Left cardiac atrium (tissue), 4 donors: ENCODE measurements around the gene PANK4. TPM values are rescaled to one million over a fixed set of nuclear protein-coding genes. Genes with fewer than 3 reads are reported as not detected.
"Not testable (repeated sequence)": the region's sequence is repeated elsewhere in the genome, so short reads cannot be mapped to it uniquely, and the experiment has no call there.

ENCODE experiments used
- ATAC-seq, 2 donors: fragments of 200-7000 bp; cut with Tn5 transposase; one replicate each; pipeline ENCODE4 v1.9.1; 2020; ENCODE audit warnings: mild to moderate bottlenecking in 2 of 2, moderate library complexity in 2 of 2
- DNase-seq: peaks from one replicate; pipeline ENCODE4 v3.0.0-alpha.2; 2020
- intact Hi-C, 2 donors: fragments of 100-400 bp; cut with DNase I; formaldehyde crosslinking; loops; one replicate each; pipeline versions ENCODE4 v1.14.1 to v1.15.1; 2022 to 2023
- long read RNA-seq: library from polyadenylated mRNA; unstranded; transcript quantifications from one replicate; pipeline ENCODE4 v2.0.0, GENCODE V29; 2021
- total RNA-seq, 2 donors: library from RNA; stranded (reverse); fragmentation: NEBNext Ultra II Directional; extraction: Animal tissue kit (Norgen Biotek cat#: 25700); gene quantifications; one replicate each; pipeline ENCODE4 v1.2.1, GENCODE V29; 2021
- donor health status: DM: no; HTN: yes; CAD: no.
- donor health status: DM: no; HTN: yes; CAD: no; lungs with severe emphysema.
- donor health status: DM: yes; HTN: yes; CAD: no.
- donor health status: Dilated cardiomyopathy.

The PANK4 gene
- total RNA-seq, result 10 to 100 TPM; 37.5 to 40.6 TPM
- long read RNA-seq, transcript PANK4-201 (19 exons, 2,677 nt), result major isoform, 72 of 102 reads
- long read RNA-seq, partial matches to known transcripts, result 17 of 102 reads
- long read RNA-seq, other reads (novel, unspliced or antisense), result 13 of 102 reads

DNA sequence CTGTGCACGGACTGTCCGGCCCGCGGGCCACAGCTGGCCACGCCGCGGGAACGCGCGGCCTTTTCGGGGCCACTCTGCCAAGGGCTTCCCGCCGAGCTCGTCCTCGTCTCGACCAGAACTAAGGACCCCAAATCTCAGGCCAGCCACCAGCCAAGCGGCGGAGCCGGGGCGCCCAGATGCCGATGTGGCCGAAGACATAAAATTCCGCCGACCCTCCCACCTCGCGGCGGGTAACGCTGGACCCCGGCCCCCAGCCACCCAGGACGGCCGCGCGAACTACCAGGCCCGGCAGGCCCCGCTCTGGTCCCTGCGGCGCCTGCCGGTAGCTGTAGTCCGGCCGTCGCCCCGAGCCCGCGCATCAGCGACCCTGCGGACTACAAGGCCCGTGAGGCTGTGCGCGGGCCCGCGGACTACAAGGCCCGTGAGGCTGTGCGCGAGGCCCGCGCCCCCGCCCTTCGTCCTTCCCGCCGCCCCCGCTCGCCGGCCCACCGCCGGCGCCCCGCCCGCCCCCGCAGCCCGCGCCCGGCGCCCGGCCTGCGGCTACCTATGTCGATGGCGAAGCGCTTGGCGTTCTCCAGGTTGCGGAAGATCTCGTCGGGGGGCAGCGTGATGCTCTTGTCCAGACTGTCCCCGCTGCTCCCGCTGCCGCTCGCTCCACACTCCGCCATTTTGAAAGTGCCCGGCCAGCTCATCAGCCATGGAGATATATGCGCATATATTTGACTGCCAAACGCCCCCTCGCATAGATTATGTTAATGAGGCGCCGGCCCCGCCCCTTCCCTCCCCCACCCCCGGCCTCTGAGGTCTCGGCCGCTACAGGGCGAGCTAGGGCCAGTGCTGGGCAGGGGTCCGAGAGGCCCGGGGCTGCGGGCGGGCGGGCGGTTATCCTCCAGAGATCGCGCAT lies at the start of gene PANK4:
Gene PANK4, minus strand, starts transcription at position 677 of the 904 bp plus-strand sequence. Its CDS starts 9 bp downstream, at position 668.
- ATAC-seq (peak; percentile 90 to 93), DNase-seq (peak; percentile 95)
- intact Hi-C loops, result no loop called here

DNA sequence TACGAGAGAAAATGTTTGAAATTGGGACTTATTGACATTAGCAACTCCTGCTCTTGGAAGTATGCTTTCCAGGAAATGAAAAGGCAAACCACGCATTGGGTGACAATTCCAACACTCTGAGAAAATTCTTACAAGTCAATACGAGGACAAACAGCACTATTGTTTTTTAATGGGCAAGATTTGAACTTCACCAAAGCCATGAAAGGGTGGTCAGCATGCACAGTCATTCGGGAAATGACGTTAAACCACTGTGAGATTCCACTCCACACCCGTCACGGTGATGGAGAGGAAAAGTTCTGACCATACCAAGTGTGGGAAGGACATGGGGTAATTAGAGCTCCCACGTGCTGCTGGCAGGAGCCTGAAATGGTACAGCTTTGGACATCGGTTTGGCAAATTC lies 48.0 kb upstream of the PANK4 start:
- intact Hi-C loops, result no loop called here
- ATAC-seq (no peak), DNase-seq (no peak)

DNA sequence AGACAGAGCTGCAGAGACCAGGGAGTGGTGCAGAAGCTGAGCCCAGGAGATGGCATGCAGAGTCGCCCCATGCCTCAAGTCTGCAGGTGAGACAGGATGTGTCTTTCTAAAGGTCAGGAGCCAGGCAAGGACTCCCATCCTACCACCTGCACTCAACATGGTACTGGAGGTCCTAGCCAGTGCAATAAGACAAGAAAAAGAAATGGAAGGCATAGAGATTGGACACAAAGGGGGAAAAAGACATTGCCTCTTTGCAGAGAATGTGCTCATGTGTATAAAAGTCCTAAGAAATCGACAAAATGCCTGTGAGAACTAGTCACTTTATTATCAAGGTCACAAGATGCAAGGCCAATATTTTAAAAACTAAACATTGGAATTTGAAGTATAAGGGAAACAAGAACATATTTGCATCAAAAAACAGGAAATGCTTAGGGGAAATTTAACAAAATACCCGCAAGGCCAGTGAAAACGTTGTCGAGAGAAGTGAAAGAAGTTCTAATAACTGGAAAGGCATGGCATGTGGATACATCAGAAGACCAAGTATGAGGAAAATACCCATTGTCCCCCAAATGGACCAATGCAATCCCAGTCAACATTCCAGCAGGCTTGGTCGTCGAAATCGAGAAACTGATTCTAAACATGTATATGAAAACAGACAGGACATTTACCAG lies 47.0 kb upstream of the PANK4 start:
- ATAC-seq (no peak), DNase-seq (no peak)
- intact Hi-C loops, result no loop called here

DNA sequence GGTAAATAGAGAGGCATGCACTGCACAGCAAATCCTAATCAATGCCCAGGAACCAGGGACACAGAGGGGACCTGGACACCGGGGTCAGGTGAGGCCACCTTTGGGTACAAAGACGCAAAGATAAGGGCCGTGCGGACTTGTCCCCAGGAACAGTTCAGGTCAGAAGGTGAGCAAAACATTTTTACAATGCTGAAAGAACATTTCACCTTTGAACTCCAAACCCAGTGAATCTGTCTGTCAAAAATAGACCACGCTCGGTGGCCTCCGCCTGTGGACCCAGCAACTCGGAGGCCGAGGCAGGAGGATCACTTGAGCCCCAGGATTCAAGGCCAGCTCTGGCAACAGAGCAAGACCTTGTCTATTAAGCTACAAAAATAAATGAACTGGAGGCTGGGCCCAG lies 45.0 kb upstream of the PANK4 start:
- DNase-seq, result no peak
- intact Hi-C loops, result no loop called here
- ATAC-seq, result no peak

DNA sequence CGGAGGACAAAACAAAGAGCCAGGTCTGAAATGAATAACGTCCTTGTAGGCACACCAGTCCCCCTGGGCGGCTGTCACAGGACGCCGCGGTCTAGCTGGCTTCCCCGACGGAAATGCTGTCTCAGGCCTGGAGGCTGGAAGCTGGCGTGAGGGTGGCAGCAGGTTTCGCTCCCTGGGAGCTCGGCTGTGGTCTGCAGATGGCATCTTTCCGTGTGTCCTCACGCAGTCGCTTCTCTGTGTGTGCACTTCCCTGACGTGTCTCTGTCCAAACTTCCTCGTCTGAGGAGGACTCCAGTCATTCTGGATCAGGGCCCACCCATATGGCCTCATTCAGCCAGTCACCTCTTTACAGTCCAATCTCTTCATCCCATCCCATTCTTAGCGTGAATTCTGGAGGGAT lies 43.9 kb upstream of the PANK4 start:
- no peak for ATAC-seq
- no peak for DNase-seq
- intact Hi-C loops, result no loop called here

DNA sequence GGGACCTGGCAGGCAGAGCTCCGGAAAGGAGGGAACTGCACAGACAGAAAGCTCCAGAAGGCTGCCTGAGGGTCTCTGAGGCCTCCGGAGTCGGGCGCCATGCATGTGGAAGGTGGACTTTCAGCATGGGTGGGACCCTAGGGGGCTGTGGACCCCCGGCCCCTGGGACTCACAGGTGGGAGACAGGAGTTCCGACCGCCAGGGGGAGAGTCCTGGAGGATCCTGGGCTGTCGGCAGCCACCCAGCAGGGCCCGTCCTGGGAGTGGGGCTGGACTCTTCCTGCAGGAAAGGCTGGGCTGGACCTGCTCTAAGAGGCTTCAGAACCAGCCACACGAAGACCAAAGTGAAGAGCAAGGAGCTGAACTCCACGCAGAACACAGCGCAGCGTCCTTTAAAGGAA lies 43.3 kb upstream of the PANK4 start:
- ATAC-seq, intact Hi-C loops, DNase-seq: not testable (repeated sequence)

DNA sequence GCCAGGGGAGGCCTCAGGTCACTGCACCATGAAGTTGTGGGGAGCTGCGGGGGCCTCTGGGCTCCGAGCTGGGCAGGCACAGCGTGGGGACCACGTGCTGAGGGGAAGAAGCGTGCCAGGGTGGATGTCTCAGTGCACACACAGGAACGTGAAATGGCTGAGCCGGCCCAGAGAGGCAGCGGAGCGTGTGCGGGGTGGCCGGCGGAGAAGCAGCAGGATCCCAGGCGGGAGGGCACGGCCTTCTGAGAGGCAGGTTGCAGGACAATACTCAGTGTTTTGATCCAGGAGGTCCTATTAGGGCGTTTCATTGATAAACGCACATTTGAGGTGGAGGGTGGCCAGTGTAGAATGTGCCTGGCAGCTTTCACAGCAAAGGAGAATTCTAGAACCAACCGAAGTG lies 42.7 kb upstream of the PANK4 start:
- no peak for ATAC-seq
- intact Hi-C loops, result no loop called here
- DNase-seq, result no peak

DNA sequence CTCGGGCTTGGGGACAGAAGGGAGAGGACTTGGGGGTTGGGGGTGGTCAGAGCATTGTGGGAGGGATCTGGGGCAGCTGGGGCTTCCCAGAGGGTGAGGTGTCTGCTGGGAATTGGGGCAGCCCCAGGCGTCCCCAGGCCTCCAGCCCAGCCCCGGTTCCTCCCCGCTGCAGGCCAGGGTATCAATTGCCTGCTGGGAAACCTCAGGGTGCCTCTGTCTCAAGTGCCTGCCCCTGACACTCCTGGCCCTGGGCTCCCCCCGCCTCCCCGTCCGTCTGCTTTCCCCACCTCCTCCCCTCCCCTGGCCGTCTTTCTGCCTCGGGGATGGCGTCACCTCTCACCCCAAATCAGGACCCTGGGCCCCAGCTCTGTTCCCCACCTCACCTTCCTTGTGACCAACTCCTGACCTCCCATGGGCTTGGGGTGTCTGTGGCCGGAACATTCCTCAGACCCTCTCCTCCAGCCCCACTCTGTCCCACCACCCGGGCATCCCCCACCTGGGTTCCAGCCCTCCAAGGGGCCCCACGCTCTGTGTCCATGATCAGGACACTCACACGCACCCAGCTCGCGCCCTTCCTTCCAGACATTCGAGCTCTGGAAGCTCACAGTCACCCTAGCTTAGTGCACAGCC lies 41.9 kb upstream of the PANK4 start:
- ATAC-seq, DNase-seq, intact Hi-C loops: not testable (repeated sequence)

DNA sequence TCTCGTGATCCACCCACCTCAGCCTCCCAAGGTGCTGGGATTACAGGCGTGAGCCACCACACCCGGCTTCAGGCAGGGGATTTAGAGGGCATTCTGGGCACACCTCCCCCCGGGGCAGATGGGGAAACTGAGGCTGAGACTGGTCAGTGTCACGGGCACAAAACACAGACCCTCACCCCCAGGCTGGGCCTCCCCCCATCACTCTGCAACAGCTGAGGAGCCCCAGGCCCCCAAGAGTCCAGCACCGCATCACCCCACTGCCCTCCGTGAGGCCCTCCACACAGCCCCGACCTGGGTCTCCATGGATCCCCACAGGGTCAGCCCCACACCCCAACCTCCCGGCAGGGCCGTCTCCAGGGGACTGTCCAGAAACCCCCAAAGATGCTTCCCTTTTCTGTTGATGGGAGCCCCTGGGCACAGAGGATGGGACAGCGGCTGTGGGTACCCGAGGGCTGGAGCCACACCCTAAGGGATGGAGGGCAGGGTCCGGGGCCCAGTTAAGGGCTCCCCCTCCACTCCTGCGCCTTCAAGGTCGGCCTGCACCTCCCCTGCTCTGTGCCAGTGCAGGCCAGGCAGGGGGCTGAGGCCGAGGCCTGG lies 40.8 kb upstream of the PANK4 start:
- ATAC-seq (no peak), DNase-seq (no peak)
- intact Hi-C loops, result no loop called here

DNA sequence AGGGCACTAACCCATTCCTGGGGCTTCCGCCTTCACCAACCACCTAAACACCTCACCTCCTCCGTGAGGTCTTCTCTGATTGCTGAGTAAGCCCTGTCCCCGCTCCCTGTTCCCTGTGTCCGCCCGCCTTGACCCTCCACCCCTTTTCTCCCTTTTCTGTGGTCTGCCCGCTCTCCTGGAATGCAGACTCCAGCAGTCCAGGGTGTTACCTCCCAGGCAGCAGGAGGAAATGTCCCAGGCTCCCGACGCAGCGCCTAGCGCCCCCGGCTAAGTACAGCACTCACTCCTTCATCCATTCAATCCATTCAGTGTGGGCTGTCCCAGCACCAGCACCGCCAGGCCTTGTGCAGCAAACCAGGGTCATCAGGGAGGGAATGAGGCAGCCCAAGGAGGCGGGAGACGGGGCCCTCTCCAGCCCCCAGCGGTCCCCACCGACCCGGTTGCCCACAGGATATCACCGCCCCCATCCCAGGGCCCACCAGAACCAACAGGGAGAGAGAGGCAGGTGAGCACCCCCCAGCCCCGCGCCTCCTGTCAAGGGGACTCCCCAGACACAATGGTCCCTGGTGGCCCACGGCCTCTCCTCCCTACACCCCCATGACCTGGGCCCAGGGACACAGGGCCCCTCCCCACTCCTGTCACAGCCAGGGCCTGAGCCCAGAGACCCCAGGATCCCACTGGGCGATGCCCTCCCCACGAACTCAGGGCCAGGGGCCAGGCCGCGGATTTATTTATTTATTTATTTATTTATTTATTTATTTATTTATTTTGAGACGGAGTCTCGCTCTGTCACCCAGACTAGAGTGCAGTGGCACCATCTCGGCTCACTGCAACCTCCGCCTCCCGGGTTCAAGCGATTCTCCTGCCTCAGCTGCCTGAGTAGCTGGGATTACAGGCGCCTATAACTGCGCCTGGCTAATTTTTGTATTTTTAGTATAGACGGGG lies 40.0 kb upstream of the PANK4 start:
- ATAC-seq (no peak), DNase-seq (no peak)
- intact Hi-C loops, result no loop called here

DNA sequence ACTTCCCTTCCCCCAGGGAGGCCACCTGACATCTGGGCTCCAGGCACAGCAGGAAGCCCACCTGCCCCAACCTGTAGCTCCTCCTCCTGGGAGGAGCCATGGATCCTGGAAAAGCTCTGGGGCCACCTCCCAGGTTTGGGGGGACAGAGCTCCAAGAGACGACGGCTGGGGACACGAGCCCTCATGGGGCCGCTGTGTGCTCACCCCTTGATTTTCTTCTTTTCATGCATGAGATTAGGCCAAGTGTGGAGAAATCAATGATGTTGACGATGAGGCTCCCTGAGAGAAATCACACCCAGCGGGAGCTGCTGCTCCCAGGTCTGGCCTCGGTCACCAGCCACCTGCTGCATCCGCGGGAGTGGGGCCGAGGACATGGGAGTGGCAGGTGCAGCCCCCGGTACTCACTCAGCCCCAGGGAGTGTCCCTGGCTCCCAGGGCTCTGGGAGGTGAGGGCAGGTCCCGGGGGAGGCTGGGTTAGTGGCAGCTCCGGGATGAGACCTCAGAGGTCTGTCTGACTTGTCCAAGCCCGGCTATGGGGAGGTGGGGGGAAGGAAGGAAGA lies 38.5 kb upstream of the PANK4 start:
- ATAC-seq (no peak), DNase-seq (no peak)
- intact Hi-C loops, result no loop called here

DNA sequence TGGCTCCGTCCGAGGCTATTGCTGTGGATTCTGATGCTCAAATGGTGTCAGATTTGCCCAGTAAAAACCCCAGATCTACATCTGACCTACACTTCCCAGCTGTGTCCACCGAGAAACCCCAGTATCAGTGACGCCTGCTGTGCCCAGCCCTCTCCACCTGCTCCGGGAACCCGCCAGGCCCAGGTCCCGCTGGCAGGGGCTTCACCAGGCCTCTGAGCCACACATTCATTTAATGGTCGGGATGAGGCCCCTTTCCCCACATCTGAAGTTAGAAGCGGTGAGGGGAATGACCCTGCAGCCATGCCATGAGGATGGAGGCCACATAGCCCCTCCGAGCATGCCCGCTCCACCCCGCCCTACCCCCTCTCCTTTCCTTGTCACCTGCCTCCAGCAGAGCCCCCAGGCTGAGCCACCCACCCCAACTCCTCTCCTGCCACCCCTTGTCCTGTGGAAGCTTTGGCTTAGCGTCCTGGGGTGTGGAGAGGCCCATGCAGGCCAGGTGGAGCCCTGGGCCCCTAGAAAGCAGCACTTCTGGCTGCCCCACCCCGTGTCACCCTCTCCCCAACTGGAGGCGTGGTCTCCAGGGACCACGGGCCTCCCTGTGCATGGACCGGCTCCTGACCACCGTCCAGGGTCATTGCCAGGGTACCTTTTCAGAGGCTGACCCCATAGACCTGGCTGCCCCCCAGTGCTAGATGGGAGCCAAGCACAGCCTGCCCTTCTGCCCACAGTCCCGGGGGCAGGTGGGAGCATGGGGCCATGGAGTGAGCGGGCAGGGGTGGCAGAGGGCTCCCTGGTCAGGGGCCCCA lies 37.8 kb upstream of the PANK4 start:
- ATAC-seq (no peak), DNase-seq (no peak)
- intact Hi-C loops, result no loop called here

DNA sequence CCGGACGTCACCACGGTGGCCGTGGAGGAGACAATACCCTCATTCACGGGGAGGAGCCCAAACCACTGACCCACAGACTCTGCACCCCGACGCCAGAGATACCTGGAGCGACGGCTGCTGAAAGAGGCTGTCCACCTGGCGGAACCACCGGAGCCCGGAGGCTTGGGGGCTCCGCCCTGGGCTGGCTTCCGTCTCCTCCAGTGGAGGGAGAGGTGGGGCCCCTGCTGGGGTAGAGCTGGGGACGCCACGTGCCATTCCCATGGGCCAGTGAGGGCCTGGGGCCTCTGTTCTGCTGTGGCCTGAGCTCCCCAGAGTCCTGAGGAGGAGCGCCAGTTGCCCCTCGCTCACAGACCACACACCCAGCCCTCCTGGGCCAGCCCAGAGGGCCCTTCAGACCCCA lies 36.8 kb upstream of the PANK4 start:
- DNase-seq, result no peak
- intact Hi-C loops, result no loop called here
- no peak for ATAC-seq

DNA sequence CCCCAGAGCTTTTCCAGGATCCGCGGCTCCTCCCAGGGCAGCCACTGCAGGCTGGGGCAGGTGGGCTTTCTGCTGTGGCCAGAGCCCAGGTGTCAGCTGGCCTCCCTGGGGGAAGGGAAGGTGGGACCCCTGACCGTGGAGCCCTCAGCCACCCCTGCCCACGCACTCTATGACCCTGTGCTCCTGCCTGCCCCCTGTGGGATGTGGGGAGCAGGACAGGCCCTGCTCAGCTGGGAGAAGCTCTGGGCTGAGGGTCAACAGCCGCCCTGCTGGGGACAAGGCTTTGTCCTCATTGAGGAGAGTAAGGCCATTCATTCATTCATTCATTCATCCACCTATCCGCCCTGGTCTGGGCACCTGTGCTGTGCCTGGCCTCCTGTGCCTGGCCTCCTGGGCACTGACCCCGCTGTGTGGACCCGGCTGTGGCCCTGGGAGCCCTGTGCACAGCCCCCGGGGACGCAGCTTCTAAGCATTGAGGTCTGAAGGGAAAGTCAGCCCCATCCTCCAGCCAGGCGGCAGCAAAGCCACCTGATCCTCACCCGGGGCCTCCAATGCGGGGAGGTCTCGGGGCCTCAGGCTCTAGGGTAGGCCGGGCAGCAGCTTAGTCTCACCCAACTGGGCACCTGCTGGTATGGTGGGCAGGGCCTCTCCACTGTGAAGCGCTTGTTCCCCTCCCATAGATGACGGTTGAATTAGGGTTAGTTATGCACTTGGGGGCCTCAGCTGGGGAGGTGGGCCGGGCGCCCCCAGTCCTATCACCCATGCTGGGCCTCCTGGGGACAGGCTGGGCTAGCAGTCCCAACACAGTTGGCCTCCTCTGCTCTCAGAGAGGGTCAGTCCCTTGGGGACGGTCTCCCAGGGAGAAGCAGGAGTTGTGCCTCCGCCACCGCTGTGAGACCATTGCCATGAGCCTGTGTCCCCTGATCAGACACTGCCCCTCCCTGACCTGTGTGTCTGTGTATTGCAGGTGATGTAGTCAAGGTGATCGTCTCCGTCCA lies 35.8 kb upstream of the PANK4 start:
- DNase-seq (no peak), ATAC-seq (no peak)
- intact Hi-C loops, result no loop called here

DNA sequence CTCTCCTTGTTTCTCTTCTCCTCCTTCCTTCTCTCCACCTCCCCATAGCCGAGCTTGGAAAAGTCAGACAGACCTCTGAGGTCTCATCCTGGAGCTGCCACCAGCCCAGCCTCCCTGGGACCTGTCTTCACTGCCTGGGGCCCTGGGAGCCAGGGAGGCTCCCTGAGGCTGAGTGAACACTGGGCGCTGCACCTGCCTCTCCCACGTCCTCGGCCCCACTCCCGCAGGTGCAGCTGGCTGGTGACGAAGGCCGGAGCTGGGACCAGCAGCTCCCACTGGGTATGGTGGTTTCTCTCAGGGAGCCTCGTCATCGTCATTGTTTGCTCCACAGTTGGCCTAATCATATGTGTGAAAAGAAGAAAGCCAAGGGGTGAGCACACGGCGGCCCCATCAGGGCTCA lies 35.0 kb upstream of the PANK4 start:
- intact Hi-C loops, result no loop called here
- ATAC-seq, result no peak
- DNase-seq, result no peak
